Left ventricle myocardium inferior (tissue), 1 donor: ENCODE data around the gene OCA2. TPM values are rescaled to one million over a fixed set of nuclear protein-coding genes. Genes with fewer than 3 reads are reported as not detected.

Experiments used
- DNase-seq: peaks from one replicate; pipeline ENCODE4 v3.0.0-alpha.2; 2020
- H3K27ac ChIP-seq: fragments of 200-600 bp; replicated peaks from 2 replicates; pipeline ENCODE4 v1.8.0; 2021
- H3K27me3 ChIP-seq: fragments of 200-600 bp; 2 replicates; pipeline ENCODE4 v1.8.0; 2021; ENCODE audit warnings: low read depth
- H3K36me3 ChIP-seq: fragments of 200-600 bp; 2 replicates; pipeline ENCODE4 v1.8.0; 2021
- H3K4me1 ChIP-seq: fragments of 200-600 bp; 2 replicates; pipeline ENCODE4 v1.8.0; 2021
- H3K4me3 ChIP-seq: fragments of 200-600 bp; 2 replicates; pipeline ENCODE4 v1.8.0; 2021; ENCODE audit warnings: mild to moderate bottlenecking, moderate library complexity
- H3K9me3 ChIP-seq: fragments of 200-600 bp; replicated peaks from 2 replicates; pipeline ENCODE4 v1.8.0; 2021
- CTCF ChIP-seq: fragments of 200-600 bp; IDR thresholded peaks from 2 replicates; pipeline ENCODE4 v1.8.0; 2021; ENCODE audit warnings: antibody characterized with exemption, mild to moderate bottlenecking, borderline replicate concordance
- intact Hi-C: fragments of 100-400 bp; cut with micrococcal nuclease; formaldehyde crosslinking; loops from one replicate; pipeline ENCODE4 v1.11.0; 2022
- total RNA-seq: library from RNA; stranded (reverse); fragmentation: NEBNext Ultra II Directional; extraction: Animal tissue kit (Norgen Biotek cat#: 25700); gene quantifications from one replicate; pipeline ENCODE4 v1.2.1, GENCODE V29; 2021
- donor health status: DM: no; HTN: yes; CAD: no; lungs with severe emphysema.

OCA2 gene
- total RNA-seq, 1 donor from 2014 or later = not detected

GRCh38 chr15:27884726-27885125 is 214.4 kb downstream of the OCA2 start:
- no peaks in the 10 kb centered on the region for H3K36me3 ChIP-seq
- intact Hi-C loops = no loop called here
- no peak for TF ChIP-seq CTCF

GRCh38 chr15:27878841-27879240 is 220.3 kb downstream of the OCA2 start:
- H3K27ac ChIP-seq = no peak overlapping the region
- no peaks in the 10 kb centered on the region for H3K27me3 ChIP-seq
- no peaks in the 10 kb centered on the region for H3K4me1 ChIP-seq
- H3K4me3 ChIP-seq = no peak overlapping the region
- intact Hi-C loops = no loop called here
- no peak for DNase-seq
- H3K36me3 ChIP-seq = no peaks in the 10 kb centered on the region
- TF ChIP-seq CTCF = no peak
- H3K9me3 ChIP-seq = peaks cover 26% of the 10 kb centered on the region

More at GRCh38 chr15:27884726-27885125, 214.4 kb downstream of the OCA2 start:
- no peak for DNase-seq
- H3K4me3 ChIP-seq = no peak overlapping the region
- H3K27ac ChIP-seq = no peak overlapping the region
- H3K9me3 ChIP-seq = peaks cover 48% of the 10 kb centered on the region
- H3K27me3 ChIP-seq = peaks cover 10% of the 10 kb centered on the region
- no peaks in the 10 kb centered on the region for H3K4me1 ChIP-seq

- intact Hi-C loops = no loop called here
- DNase-seq = no peak
- Histone ChIP-seq H3K27ac (no peak overlapping the region), H3K4me1 (no peaks in the 10 kb centered on the region), H3K9me3 (no peaks in the 10 kb centered on the region), H3K36me3 (no peaks in the 10 kb centered on the region), H3K27me3 (peaks cover under 1% of the 10 kb centered on the region), H3K4me3 (no peak overlapping the region)
- no peak for TF ChIP-seq CTCF
These were observed 225.3 kb downstream of the OCA2 start for GRCh38 chr15:27873828-27874227.

- H3K27me3 ChIP-seq = peaks cover 6% of the 10 kb centered on the region
- H3K9me3 ChIP-seq = no peaks in the 10 kb centered on the region
- intact Hi-C loops = no loop called here
- H3K4me3 ChIP-seq = no peak overlapping the region
- no peaks in the 10 kb centered on the region for H3K36me3 ChIP-seq
- H3K27ac ChIP-seq = no peak overlapping the region
- H3K4me1 ChIP-seq = no peaks in the 10 kb centered on the region
- TF ChIP-seq CTCF = no peak
- peak; percentile 29 for DNase-seq
These were observed 226.1 kb downstream of the OCA2 start for GRCh38 chr15:27873039-27873438.

- H3K36me3 ChIP-seq = no peaks in the 10 kb centered on the region
- H3K4me1 ChIP-seq = no peaks in the 10 kb centered on the region
- no peak for TF ChIP-seq CTCF
- peaks cover 6% of the 10 kb centered on the region for H3K27me3 ChIP-seq
- DNase-seq = no peak
- intact Hi-C loops = no loop called here
- H3K9me3 ChIP-seq = no peaks in the 10 kb centered on the region
- H3K4me3 ChIP-seq = no peak overlapping the region
- no peak overlapping the region for H3K27ac ChIP-seq
These were observed 226.8 kb downstream of the OCA2 start for GRCh38 chr15:27872355-27872754.

DNA sequence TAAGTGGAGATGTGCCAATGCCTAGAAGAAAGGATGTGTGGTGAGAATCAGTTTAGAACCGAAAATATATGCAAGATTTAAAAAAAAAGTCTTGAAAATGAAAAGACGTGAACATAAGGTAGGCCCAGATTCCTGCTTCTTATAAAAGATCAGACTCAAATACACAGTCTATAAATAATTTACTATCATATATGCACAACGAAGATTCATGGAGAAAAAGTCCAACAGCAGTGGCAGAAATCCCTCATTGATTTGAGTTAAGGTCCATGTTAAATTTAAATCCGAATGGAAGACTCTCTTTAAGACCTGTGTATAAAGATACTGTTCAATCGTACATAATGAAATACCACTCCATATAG is 227.2 kb downstream of the OCA2 start:
- no peaks in the 10 kb centered on the region for H3K4me1 ChIP-seq
- H3K27ac ChIP-seq = no peak overlapping the region
- H3K36me3 ChIP-seq = no peaks in the 10 kb centered on the region
- H3K27me3 ChIP-seq = peaks cover 11% of the 10 kb centered on the region
- intact Hi-C loops = no loop called here
- H3K9me3 ChIP-seq = no peaks in the 10 kb centered on the region
- no peak for DNase-seq
- H3K4me3 ChIP-seq = no peak overlapping the region
- TF ChIP-seq CTCF = no peak
